ENCODE data around the gene GNA12. TPM values are rescaled to one million over a fixed set of nuclear protein-coding genes. Genes with fewer than 3 reads are reported as not detected.
A peak's percentile ranks its signal among the peaks of the same experiment; 100 is the strongest.

GNA12 gene
- total RNA-seq, 1 experiment from 2014 or later: 25.7 TPM

- no peak for DNase-seq (ENCODE audit: low read depth)
Observed at GRCh38 chr7:2781636-2782035, 62.5 kb downstream of the GNA12 start.

GRCh38 chr7:2779051-2779450 lies 65.1 kb downstream of the GNA12 start:
- DNase-seq (ENCODE audit: low read depth): no peak

GRCh38 chr7:2777898-2778535 lies 66.1 kb downstream of the GNA12 start:
- DNase-seq (ENCODE audit: low read depth): no peak

GRCh38 chr7:2776401-2776800 lies 67.7 kb downstream of the GNA12 start:
- no peak for DNase-seq (ENCODE audit: low read depth)

GRCh38 chr7:2775785-2776184 lies 68.3 kb downstream of the GNA12 start:
- DNase-seq (ENCODE audit: low read depth): no peak

GRCh38 chr7:2775376-2775775 lies 68.7 kb downstream of the GNA12 start:
- DNase-seq (ENCODE audit: low read depth): no peak

- DNase-seq (ENCODE audit: low read depth): no peak
Observed at GRCh38 chr7:2774935-2775334, 69.2 kb downstream of the GNA12 start.

GRCh38 chr7:2774280-2774679 lies 69.8 kb downstream of the GNA12 start:
- DNase-seq (ENCODE audit: low read depth): no peak

- DNase-seq (ENCODE audit: low read depth): no peak
Observed at GRCh38 chr7:2773608-2774007, 70.5 kb downstream of the GNA12 start.

GRCh38 chr7:2771274-2771731 lies 72.8 kb downstream of the GNA12 start:
- DNase-seq (ENCODE audit: low read depth): no peak

GRCh38 chr7:2764621-2765020 lies 79.5 kb downstream of the GNA12 start:
- DNase-seq (ENCODE audit: low read depth): no peak

GRCh38 chr7:2763597-2763996 lies 80.5 kb downstream of the GNA12 start:
- DNase-seq (ENCODE audit: low read depth): no peak

GRCh38 chr7:2761801-2762497 lies 82.2 kb downstream of the GNA12 start:
- no peak for DNase-seq (ENCODE audit: low read depth)

- no peak for DNase-seq (ENCODE audit: low read depth)
Observed at GRCh38 chr7:2761131-2761624, 82.9 kb downstream of the GNA12 start.

- DNase-seq (ENCODE audit: low read depth): peak; percentile 52
Observed at GRCh38 chr7:2760098-2760889, 83.8 kb downstream of the GNA12 start.

- no peak for DNase-seq (ENCODE audit: low read depth)
Observed at GRCh38 chr7:2759736-2760097, 84.4 kb downstream of the GNA12 start.

- DNase-seq (ENCODE audit: low read depth): no peak
Observed at GRCh38 chr7:2758673-2759616, 85.2 kb downstream of the GNA12 start.

GRCh38 chr7:2757904-2758672 lies 86.0 kb downstream of the GNA12 start:
- DNase-seq (ENCODE audit: low read depth): peak; percentile 99

- DNase-seq (ENCODE audit: low read depth): peak; percentile 89
Observed at GRCh38 chr7:2757361-2757903, 86.7 kb downstream of the GNA12 start.

GRCh38 chr7:2755531-2755930 lies 88.6 kb downstream of the GNA12 start:
- DNase-seq (ENCODE audit: low read depth): no peak
